ENCODE results near the gene SRPK3. TPM values are rescaled to one million over a fixed set of nuclear protein-coding genes. Genes with fewer than 3 reads are reported as not detected.

The SRPK3 gene
- total RNA-seq, 2 donors from 2014 or later, result not detected

- H3K9me3 ChIP-seq (ENCODE audit: control insufficient read depth, low read length, poor library complexity, severe bottlenecking), result no peaks in the 10 kb centered on the region
- DNase-seq (no peak), ATAC-seq (no peak)
- no peaks in the 10 kb centered on the region for H3K36me3 Mint-ChIP-seq (ENCODE audit: low read depth)
- peaks cover 2% of the 10 kb centered on the region for H3K4me1 Mint-ChIP-seq
- H3K4me3 Mint-ChIP-seq, result no peak overlapping the region
- H3K27ac Mint-ChIP-seq, result no peak overlapping the region
- H3K27me3 Mint-ChIP-seq, result no peaks in the 10 kb centered on the region
Measured at GRCh38 chrX:153762626-153763173, 18.1 kb upstream of the SRPK3 start.

DNA sequence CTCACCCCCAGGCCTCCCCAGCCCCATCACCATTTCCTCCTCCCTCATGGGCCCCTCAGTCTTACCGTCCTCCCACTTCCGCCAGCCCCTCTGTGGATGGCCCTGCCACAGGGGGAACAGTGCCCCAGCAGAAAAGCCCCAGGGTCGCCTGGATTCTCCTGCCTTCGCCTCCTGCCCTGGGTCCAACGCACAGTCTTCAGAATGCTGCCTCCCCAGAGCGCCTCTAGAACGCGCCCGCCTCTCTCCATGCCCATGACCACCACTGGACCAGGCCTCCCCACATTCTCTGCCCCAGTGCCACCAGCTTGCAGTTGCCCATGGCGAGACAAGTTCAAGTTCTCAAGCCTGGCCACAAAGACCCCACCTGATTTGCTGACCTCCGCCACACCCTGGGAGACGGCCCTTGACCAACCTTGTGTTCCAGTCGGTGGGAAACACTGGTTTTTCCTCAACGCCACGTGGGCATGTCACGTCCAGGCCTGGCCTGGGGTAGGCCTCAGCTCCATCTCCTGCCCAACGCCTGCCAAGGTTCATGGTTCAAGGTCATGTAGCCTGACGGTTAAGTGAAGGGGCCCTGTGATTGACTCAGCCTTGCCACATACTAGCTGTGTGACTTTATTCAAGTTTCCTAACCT, 17.4 kb upstream of the SRPK3 start:
- no peak overlapping the region for H3K27ac Mint-ChIP-seq
- H3K36me3 Mint-ChIP-seq (ENCODE audit: low read depth), result no peaks in the 10 kb centered on the region
- H3K27me3 Mint-ChIP-seq, result no peaks in the 10 kb centered on the region
- no peaks in the 10 kb centered on the region for H3K9me3 ChIP-seq (ENCODE audit: control insufficient read depth, low read length, poor library complexity, severe bottlenecking)
- H3K4me1 Mint-ChIP-seq, result peaks cover 6% of the 10 kb centered on the region
- DNase-seq (no peak), ATAC-seq (no peak)
- no peak overlapping the region for H3K4me3 Mint-ChIP-seq

DNA sequence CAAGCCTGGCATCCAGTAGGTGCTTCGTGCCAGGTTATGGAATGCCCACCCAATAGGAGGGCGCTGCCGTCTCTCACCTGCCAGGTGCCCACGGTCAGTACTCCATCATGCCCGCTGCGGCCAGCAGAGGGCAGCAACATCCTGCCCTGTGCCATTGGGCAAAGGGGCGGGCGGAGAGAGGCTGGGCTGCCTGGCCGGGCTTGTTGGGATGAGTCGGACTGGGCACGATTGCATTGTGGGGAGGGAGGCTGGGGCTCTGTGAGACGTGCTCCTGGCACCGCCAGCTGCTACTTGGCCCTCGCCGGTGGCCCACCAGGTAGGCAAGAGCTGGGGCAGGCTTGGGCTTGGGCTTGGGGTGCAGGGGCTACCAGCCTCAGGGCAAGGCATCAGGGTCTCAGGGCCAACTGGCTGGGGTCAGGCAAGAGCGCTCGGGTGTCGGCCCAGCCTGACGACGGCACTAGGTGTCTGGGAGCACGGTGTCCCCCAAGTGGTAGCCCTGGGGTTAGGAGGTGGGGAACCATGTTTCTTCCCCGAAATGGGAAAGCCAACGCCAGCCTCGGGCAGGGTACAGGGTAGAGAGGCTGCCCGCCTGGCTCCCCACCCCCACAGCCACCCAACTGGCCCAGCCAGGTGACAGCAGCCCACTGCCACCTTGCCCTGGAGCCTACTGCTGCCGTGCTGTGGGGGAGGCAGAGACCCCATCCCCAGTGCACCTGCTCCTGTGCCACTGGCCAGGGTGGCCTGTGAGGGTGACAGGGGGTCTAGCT, 16.7 kb upstream of the SRPK3 start, which contains the start of gene PLXNB3:
TSS of gene PLXNB3 (plus strand) at position 261 of the 767 bp plus-strand sequence. CDS start 1,287 bp downstream, outside the sequence.
- H3K27me3 Mint-ChIP-seq, result no peaks in the 10 kb centered on the region
- H3K4me3 Mint-ChIP-seq, result no peak within 1 kb of the TSS
- ATAC-seq (peak; percentile 94), DNase-seq (peak; percentile 57 to 69 (median 60))
- no peak within 1 kb of the TSS for H3K27ac Mint-ChIP-seq
- H3K9me3 ChIP-seq (ENCODE audit: control insufficient read depth, low read length, poor library complexity, severe bottlenecking), result no peaks in the 10 kb centered on the region
- peaks cover 6% of the 10 kb centered on the region for H3K4me1 Mint-ChIP-seq
- no peaks in the 10 kb centered on the region for H3K36me3 Mint-ChIP-seq (ENCODE audit: low read depth)

GRCh38 chrX:153764786-153765137, 16.1 kb upstream of the SRPK3 start:
- Mint-ChIP-seq H3K27ac (no peak overlapping the region), H3K4me3 (no peak overlapping the region), H3K4me1 (peaks cover 6% of the 10 kb centered on the region), H3K36me3 (ENCODE audit: low read depth) (no peaks in the 10 kb centered on the region), H3K27me3 (no peaks in the 10 kb centered on the region)
- no peak for DNase-seq
- H3K9me3 ChIP-seq (ENCODE audit: control insufficient read depth, low read length, poor library complexity, severe bottlenecking), result no peaks in the 10 kb centered on the region
- no peak for ATAC-seq

- DNase-seq (no peak), ATAC-seq (no peak)
- Mint-ChIP-seq H3K27me3 (no peaks in the 10 kb centered on the region), H3K4me1 (peaks cover 6% of the 10 kb centered on the region), H3K4me3 (no peak overlapping the region), H3K27ac (no peak overlapping the region), H3K36me3 (ENCODE audit: low read depth) (no peaks in the 10 kb centered on the region)
- no peaks in the 10 kb centered on the region for H3K9me3 ChIP-seq (ENCODE audit: control insufficient read depth, low read length, poor library complexity, severe bottlenecking)
Measured at GRCh38 chrX:153765138-153766079, 15.4 kb upstream of the SRPK3 start.

DNA sequence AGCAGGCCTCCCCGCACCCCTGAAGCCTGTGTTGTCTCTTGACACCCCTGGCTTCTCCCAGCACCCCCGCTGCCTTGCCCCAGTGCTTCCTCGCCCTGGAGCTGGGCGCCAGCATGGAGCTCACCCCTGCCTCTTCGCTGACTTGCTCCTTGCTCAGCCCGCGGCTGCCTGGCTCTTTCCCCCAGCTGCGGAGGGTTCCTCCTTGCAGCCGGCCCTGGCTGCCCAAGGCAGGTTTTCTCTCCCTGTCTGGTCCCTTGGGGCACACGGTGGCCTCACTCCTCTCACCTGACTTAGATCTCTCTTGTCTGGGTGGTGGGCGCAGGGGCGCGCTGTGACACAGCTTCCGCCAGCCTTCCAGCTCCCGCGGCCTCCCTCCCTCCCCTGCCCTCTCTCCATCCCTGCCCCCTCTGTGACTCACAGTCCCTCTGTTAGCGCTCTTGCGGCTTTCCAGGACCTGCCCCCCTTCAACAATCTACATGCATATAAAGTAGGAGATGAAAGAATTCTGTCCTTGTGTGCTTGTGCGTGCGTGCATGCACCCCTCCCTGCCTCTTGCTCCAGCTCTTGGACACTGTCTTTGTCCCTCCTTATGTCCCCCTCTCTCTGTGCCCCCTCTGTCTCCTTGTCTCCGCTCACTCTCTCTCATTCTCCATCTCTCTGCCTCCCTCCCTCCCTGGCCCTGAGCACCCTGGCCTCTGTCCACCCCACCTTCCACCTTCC, 14.6 kb upstream of the SRPK3 start:
- DNase-seq (no peak), ATAC-seq (no peak)
- Mint-ChIP-seq H3K4me3 (peak overlapping the region; percentile 41), H3K36me3 (ENCODE audit: low read depth) (no peaks in the 10 kb centered on the region), H3K4me1 (peaks cover 6% of the 10 kb centered on the region), H3K27me3 (no peaks in the 10 kb centered on the region), H3K27ac (no peak overlapping the region)
- no peaks in the 10 kb centered on the region for H3K9me3 ChIP-seq (ENCODE audit: control insufficient read depth, low read length, poor library complexity, severe bottlenecking)

DNA sequence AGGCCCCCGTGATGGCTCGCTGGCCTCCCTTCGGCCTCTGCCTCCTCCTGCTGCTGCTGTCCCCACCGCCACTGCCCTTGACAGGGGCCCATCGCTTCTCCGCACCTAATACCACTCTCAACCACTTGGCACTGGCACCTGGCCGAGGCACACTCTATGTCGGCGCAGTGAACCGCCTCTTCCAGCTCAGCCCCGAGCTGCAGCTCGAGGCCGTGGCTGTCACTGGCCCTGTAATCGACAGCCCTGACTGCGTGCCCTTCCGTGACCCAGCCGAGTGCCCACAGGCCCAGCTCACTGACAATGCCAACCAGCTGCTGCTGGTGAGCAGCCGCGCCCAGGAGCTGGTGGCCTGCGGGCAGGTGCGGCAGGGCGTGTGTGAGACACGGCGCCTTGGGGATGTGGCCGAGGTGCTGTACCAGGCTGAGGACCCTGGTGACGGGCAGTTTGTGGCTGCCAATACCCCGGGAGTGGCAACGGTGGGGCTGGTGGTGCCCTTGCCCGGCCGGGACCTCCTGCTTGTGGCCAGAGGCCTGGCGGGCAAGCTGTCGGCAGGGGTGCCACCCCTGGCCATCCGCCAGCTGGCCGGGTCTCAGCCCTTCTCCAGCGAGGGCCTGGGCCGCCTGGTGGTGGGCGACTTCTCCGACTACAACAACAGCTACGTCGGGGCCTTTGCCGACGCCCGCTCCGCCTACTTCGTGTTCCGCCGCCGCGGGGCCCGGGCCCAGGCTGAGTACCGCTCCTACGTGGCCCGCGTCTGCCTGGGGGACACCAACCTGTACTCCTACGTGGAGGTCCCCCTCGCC, 13.8 kb upstream of the SRPK3 start:
- no peaks in the 10 kb centered on the region for H3K9me3 ChIP-seq (ENCODE audit: control insufficient read depth, low read length, poor library complexity, severe bottlenecking)
- Mint-ChIP-seq H3K27ac (no peak overlapping the region), H3K36me3 (ENCODE audit: low read depth) (no peaks in the 10 kb centered on the region), H3K4me1 (peaks cover 6% of the 10 kb centered on the region), H3K4me3 (no peak overlapping the region), H3K27me3 (no peaks in the 10 kb centered on the region)
- DNase-seq (no peak), ATAC-seq (no peak)

DNA sequence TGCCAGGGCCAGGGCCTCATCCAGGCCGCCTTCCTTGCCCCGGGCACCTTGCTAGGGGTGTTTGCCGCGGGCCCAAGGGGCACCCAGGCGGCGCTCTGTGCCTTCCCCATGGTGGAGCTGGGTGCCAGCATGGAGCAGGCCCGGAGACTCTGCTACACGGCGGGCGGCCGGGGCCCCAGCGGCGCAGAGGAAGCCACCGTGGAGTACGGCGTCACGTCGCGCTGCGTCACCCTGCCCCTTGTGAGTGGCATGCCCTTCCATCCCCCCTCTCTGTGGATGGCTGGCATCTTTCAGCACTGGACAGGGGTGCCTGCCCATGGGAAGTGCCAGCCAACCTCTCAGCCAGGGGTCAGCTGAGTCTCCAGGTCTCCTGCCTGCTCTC, 13.2 kb upstream of the SRPK3 start:
- no peaks in the 10 kb centered on the region for H3K36me3 Mint-ChIP-seq (ENCODE audit: low read depth)
- DNase-seq (no peak), ATAC-seq (no peak)
- no peak overlapping the region for H3K4me3 Mint-ChIP-seq
- H3K9me3 ChIP-seq (ENCODE audit: control insufficient read depth, low read length, poor library complexity, severe bottlenecking), result no peaks in the 10 kb centered on the region
- no peaks in the 10 kb centered on the region for H3K27me3 Mint-ChIP-seq
- H3K4me1 Mint-ChIP-seq, result peaks cover 6% of the 10 kb centered on the region
- no peak overlapping the region for H3K27ac Mint-ChIP-seq

DNA sequence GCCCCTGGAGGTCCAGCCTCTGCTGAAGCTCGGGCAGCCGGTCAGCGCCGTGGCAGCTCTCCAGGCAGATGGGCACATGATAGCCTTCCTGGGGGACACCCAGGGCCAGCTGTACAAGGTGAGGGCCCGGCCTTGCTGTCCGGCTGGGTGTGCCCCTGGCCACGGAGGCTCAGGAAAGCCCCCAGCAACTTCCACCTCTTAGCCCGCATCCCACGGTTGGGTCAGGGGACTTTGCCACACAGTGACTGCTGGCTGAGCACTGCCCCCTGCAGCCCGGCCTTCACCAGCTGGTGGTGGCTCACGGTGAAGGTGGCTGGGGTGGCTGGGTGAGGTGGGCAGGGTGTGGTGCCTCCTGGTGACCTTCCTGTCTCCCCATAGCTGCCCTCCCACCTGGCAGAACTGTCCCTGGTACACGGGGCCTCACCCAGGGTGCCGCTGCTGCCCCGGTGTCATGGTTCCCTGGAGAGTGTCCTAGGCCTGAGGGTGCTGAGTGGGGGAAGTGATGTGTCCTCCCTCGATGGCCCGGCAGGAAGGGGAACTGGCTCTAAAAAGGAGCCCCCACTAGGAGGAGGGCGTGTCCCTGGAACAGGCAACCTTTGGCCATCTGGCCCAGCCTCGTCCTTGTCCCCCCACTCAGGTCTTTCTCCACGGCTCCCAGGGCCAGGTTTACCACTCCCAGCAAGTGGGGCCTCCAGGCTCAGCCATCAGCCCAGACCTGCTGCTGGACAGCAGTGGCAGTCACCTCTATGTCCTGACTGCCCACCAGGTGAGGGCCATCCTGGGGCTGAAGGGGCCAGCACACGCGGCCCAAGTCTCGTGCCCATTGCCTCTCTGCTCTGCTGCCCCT, 12.3 kb upstream of the SRPK3 start:
- H3K4me3 Mint-ChIP-seq, result no peak overlapping the region
- H3K27me3 Mint-ChIP-seq, result no peaks in the 10 kb centered on the region
- no peaks in the 10 kb centered on the region for H3K9me3 ChIP-seq (ENCODE audit: control insufficient read depth, low read length, poor library complexity, severe bottlenecking)
- DNase-seq (no peak), ATAC-seq (no peak)
- H3K27ac Mint-ChIP-seq, result no peak overlapping the region
- peaks cover 6% of the 10 kb centered on the region for H3K4me1 Mint-ChIP-seq
- no peaks in the 10 kb centered on the region for H3K36me3 Mint-ChIP-seq (ENCODE audit: low read depth)

GRCh38 chrX:153769158-153769864, 11.5 kb upstream of the SRPK3 start:
- Mint-ChIP-seq H3K4me1 (peaks cover 6% of the 10 kb centered on the region), H3K27ac (no peak overlapping the region), H3K27me3 (no peaks in the 10 kb centered on the region), H3K4me3 (no peak overlapping the region), H3K36me3 (ENCODE audit: low read depth) (no peaks in the 10 kb centered on the region)
- no peaks in the 10 kb centered on the region for H3K9me3 ChIP-seq (ENCODE audit: control insufficient read depth, low read length, poor library complexity, severe bottlenecking)
- ATAC-seq (no peak), DNase-seq (no peak)
